Hepatocyte (in vitro differentiated cells): ENCODE data around the gene DUS2. TPM values are rescaled to one million over a fixed set of nuclear protein-coding genes. Genes with fewer than 3 reads are reported as not detected.

ENCODE experiments used
- DNase-seq: peaks from one replicate; pipeline ENCODE4 v3.0.0-alpha.2; 2016; ENCODE audit warnings: low spot score
- H2AFZ ChIP-seq: fragments of 200-600 bp; sonication (generic); 2 replicates; pipeline ENCODE4 v1.6.0; 2016; ENCODE audit warnings: antibody characterized with exemption, mild to moderate bottlenecking
- H3K27ac ChIP-seq: fragments of 200-600 bp; sonication (generic); 2 replicates; pipeline ENCODE4 v1.5.1; 2016; ENCODE audit warnings: mild to moderate bottlenecking
- H3K27me3 ChIP-seq: fragments of 200-600 bp; sonication (generic); 2 replicates; pipeline ENCODE4 v1.6.1; 2016
- H3K36me3 ChIP-seq: fragments of 200-600 bp; sonication (generic); replicated peaks from 2 replicates; pipeline ENCODE4 v1.5.1; 2016; ENCODE audit warnings: low read depth; ENCODE audit not compliant: insufficient read depth
- H3K4me1 ChIP-seq: fragments of 200-600 bp; sonication (generic); 2 replicates; pipeline ENCODE4 v1.5.1; 2016; ENCODE audit warnings: mild to moderate bottlenecking, moderate library complexity; ENCODE audit not compliant: insufficient read depth
- H3K4me2 ChIP-seq: fragments of 200-600 bp; sonication (generic); 2 replicates; pipeline ENCODE4 v1.6.0; 2016
- H3K4me3 ChIP-seq: fragments of 200-600 bp; sonication (generic); 2 replicates; pipeline ENCODE4 v1.5.1; 2016; ENCODE audit warnings: mild to moderate bottlenecking
- H3K79me2 ChIP-seq: fragments of 200-600 bp; sonication (generic); 2 replicates; pipeline ENCODE4 v1.6.0; 2017; ENCODE audit warnings: mild to moderate bottlenecking
- H3K9me2 ChIP-seq: fragments of 200-600 bp; sonication (generic); replicated peaks from 2 replicates; pipeline ENCODE4 v1.6.0; 2017; ENCODE audit warnings: mild to moderate bottlenecking; ENCODE audit not compliant: insufficient read depth
- H3K9me3 ChIP-seq: fragments of 200-600 bp; sonication (generic); 2 replicates; pipeline ENCODE4 v1.5.1; 2016; ENCODE audit warnings: low read depth, mild to moderate bottlenecking
- H4K20me1 ChIP-seq: fragments of 200-600 bp; sonication (generic); 2 replicates; pipeline ENCODE4 v1.6.0; 2016; ENCODE audit warnings: mild to moderate bottlenecking; ENCODE audit not compliant: insufficient read depth, poor library complexity, severe bottlenecking
- EZH2 ChIP-seq: fragments of 200-600 bp; sonication (generic); IDR thresholded peaks from 2 replicates; pipeline ENCODE4 v1.6.1; 2016; ENCODE audit warnings: antibody characterized with exemption, mild to moderate bottlenecking, borderline replicate concordance
- EZH2phosphoT487 ChIP-seq: fragments of 200-600 bp; sonication (generic); IDR thresholded peaks from one replicate; pipeline ENCODE4 v1.6.1; 2018; ENCODE audit warnings: antibody characterized with exemption, mild to moderate bottlenecking, low read depth, moderate library complexity; ENCODE audit not compliant: unreplicated experiment, severe bottlenecking
- WGBS: methylation state at CpG from one replicate; pipeline ENCODE4 v1.1.6; 2016; ENCODE audit warnings: low lambda C conversion rate; ENCODE audit errors: missing lambda C conversion rate; 5-methylcytosine and 5-hydroxymethylcytosine counted together
- polyA plus RNA-seq: library from polyadenylated mRNA; unstranded; fragments of >200 nt; fragmentation: Nextera tagmentation; extraction: Ambion mirVana; gene quantifications from 2 replicates; pipeline ENCODE4 v1.2.1, GENCODE V29; 2016
- total RNA-seq: library from RNA; depleted of rRNA; stranded (reverse); fragments of >200 nt; gene quantifications from 2 replicates; pipeline ENCODE4 v1.2.3, GENCODE V29; 2014
- TF ChIP-seq, protein P1 (sequence below): fragments of 200-600 bp; sonication (generic); IDR thresholded peaks from 2 replicates; pipeline ENCODE4 v1.5.1; 2016; ENCODE audit warnings: antibody characterized with exemption, mild to moderate bottlenecking; ENCODE audit not compliant: poor library complexity

The DUS2 gene
- total and polyA plus RNA-seq, 2 experiments from 2014 or later, result 11.8 to 18.0 TPM

DNA sequence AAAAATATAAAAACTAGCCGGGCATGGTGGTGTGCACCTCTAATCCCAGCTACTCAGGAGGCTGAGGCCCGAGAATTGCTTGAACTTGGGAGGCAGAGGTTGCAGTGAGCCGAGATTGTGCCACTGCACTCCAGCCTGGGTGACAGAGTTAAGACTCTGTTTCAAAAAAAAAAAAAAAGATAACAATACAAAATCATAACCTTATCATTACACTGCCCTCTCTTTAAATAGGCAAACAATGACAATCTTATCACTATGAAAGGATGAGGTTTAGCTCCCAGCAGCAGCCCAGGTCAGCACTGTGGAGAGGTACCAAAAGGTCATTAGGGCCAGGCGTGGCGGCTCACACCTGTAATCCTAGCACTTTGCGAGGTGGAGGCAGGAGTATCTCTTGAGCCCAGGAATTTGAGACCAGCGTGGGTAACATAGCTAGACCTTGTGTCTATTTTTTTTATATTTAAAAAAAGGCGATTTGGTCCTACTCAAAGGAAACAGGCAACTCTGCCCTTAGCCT lies 3.9 kb upstream of the DUS2 start:
- Histone ChIP-seq H4K20me1 (no peaks in the 10 kb centered on the region), H3K9me3 (no peaks in the 10 kb centered on the region), H3K36me3 (no peaks in the 10 kb centered on the region), H2AFZ (no peak overlapping the region), H3K4me1 (peaks cover 14% of the 10 kb centered on the region), H3K27me3 (no peaks in the 10 kb centered on the region), H3K27ac (no peak overlapping the region), H3K4me3 (no peak overlapping the region), H3K79me2 (peaks cover 20% of the 10 kb centered on the region), H3K4me2 (no peak overlapping the region), H3K9me2 (no peaks in the 10 kb centered on the region)
- DNase-seq, result no peak
- no peak for TF ChIP-seq EZH2
- no peak for TF ChIP-seq EZH2phosphoT487
- TF ChIP-seq, protein P1, sequence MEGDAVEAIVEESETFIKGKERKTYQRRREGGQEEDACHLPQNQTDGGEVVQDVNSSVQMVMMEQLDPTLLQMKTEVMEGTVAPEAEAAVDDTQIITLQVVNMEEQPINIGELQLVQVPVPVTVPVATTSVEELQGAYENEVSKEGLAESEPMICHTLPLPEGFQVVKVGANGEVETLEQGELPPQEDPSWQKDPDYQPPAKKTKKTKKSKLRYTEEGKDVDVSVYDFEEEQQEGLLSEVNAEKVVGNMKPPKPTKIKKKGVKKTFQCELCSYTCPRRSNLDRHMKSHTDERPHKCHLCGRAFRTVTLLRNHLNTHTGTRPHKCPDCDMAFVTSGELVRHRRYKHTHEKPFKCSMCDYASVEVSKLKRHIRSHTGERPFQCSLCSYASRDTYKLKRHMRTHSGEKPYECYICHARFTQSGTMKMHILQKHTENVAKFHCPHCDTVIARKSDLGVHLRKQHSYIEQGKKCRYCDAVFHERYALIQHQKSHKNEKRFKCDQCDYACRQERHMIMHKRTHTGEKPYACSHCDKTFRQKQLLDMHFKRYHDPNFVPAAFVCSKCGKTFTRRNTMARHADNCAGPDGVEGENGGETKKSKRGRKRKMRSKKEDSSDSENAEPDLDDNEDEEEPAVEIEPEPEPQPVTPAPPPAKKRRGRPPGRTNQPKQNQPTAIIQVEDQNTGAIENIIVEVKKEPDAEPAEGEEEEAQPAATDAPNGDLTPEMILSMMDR, result no peak
- WGBS, result 57% methylated on average over 8 of the region's 8 CpGs

DNA sequence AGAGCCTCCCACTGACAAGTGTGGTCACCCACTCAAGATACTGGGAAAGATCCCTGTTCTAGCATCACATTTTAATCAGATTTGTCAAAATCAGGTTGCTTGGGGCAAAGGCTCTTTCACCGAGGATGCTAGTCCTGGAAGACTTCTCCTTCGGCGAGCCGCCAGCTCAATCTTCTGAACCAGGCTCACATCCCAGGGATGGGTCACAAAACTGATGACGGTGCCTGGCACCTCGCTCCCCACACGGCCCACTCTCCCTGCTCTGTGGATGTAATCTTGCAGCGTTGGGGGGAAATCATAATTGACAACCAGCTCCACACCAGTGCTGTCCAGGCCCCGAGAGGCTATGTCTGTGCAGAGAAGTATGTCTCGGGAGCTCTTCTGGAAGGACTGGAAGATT lies 1.6 kb upstream of the DUS2 start:
- WGBS, result 97% methylated on average over 10 of the region's 10 CpGs
- no peak overlapping the region for H2AFZ ChIP-seq
- peak overlapping the region; percentile 93 for H3K4me2 ChIP-seq
- H3K27me3 ChIP-seq, result no peaks in the 10 kb centered on the region
- peaks cover 14% of the 10 kb centered on the region for H3K4me1 ChIP-seq
- no peaks in the 10 kb centered on the region for H3K9me2 ChIP-seq
- DNase-seq, result no peak
- H4K20me1 ChIP-seq, result no peaks in the 10 kb centered on the region
- no peak for TF ChIP-seq EZH2phosphoT487
- no peak for TF ChIP-seq EZH2
- TF ChIP-seq, protein P1, result no peak
- H3K9me3 ChIP-seq, result no peaks in the 10 kb centered on the region
- H3K27ac ChIP-seq, result no peak overlapping the region
- H3K36me3 ChIP-seq, result no peaks in the 10 kb centered on the region
- H3K4me3 ChIP-seq, result no peak overlapping the region
- H3K79me2 ChIP-seq, result peaks cover 32% of the 10 kb centered on the region

DNA sequence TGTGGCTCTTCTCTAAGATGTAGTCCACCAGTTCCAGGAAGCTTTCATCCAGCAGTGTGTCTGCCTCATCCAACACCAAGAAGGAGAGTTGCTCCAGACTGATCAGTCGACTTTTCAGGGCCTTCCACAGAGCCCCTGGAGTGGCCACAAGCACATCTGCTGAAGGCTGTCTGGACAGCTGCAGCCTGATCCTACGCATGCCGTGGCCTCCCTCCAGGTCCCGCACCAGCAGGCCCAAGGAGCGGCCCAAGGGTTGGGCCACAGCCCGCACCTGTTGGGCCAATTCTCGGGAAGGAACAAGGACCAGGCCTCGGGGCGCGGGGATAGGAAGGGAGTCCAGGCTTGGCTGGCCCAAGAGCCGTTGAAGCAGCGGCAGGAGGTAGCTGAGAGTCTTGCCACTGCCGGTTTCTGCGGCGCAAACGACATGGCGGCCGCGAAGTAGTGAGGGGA lies 781 bp upstream of the DUS2 start:
- Histone ChIP-seq H3K27ac (peak overlapping the region; percentile 93), H3K27me3 (no peaks in the 10 kb centered on the region), H3K9me3 (no peaks in the 10 kb centered on the region), H3K4me3 (peak overlapping the region; percentile 88), H2AFZ (peak overlapping the region; percentile 97), H3K4me1 (peaks cover 14% of the 10 kb centered on the region), H3K4me2 (peak overlapping the region; percentile 93), H3K9me2 (no peaks in the 10 kb centered on the region), H3K79me2 (peaks cover 32% of the 10 kb centered on the region), H4K20me1 (no peaks in the 10 kb centered on the region), H3K36me3 (no peaks in the 10 kb centered on the region)
- no peak for TF ChIP-seq EZH2phosphoT487
- no peak for TF ChIP-seq EZH2
- TF ChIP-seq, protein P1, result no peak
- no peak for DNase-seq
- WGBS, result 20% methylated on average over 19 of the region's 19 CpGs
